HG03066 (cell line): Measurements from ENCODE around the gene ATRX.
"Not testable (repeated sequence)": the region's sequence is repeated elsewhere in the genome, so short reads cannot be mapped to it uniquely, and the experiment has no call there.

Experiments used
- ATAC-seq: cut with Tn5 transposase; IDR thresholded peaks from one replicate; pipeline ENCODE4 v1.9.1; 2021; ENCODE audit warnings: low read depth; ENCODE audit not compliant: unreplicated experiment

ATRX gene

DNA sequence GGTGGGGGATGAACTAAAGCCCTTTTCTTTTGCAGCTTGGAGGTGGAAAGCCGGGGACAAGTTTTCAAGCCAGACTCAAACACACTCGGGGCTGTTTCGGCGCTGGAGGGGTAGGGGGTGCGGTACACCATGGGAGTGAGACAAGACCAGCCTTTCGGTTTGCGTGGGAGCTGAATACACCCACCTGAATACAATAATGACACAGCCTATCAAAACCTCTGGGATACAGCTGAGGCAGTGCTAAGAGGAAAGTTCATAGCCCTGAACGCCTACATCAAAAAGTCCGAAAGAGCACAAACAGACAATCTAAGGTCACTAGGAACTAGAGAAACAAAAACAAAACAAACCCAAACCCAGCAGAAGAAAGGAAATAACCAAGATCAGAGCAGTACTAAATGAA lies 163.3 kb downstream of the ATRX start:
- no peak for ATAC-seq

DNA sequence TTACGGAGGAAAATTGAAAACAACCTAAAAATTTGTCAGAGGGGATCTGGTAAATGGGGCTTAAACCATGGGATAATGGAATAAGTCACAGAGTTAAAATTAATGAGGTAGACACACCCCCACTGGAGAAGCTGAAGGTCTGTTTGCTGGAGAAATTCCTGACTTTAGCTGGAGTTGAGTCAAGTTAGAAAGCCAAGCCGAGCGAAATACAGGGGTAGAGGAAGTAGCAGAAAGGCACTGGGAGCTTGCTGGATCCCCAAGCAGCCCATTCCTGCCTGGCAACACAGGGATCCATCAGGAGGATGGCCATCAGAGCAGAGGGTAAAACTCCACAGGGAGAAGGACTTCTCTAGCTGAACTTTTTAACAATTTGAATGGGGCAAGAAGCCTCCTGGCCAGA lies 163.8 kb downstream of the ATRX start:
- no peak for ATAC-seq

DNA sequence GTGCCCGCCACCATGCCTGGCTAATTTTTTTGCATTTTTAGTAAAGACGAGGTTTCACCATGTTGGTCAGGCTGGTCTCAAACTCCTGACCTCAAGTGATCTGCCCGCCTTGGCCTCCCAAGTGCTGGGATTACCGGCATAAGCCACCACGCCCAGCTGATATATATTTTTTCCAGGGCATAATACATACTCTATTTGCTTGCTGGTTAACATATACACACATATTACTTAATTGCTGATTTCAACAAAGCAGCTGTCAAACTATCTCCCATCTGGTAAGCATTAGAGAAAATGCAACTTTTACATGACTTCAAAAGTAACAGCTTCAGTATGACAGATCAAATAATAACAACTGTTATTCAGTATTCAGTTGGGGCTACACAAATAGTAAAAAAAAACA lies 164.6 kb downstream of the ATRX start:
- ATAC-seq: not testable (repeated sequence)

DNA sequence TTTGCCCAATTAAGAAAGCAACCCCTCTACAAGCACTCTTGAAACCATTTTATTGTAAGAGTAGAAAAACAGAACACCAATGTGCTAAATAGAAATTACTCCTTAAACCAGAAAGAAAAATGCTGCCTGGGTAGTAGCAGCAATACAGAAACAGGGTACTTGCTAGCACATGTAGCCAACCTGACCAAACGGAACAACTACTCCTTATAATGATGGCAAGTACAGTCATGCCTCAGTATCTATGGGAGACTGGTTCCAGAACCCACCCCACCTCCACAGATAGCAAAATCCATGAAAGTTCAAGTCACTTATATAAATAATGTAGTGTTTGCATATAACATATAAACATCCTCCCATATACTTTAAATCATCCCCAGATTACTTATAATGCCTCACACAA lies 168.8 kb downstream of the ATRX start:
- ATAC-seq: no peak

DNA sequence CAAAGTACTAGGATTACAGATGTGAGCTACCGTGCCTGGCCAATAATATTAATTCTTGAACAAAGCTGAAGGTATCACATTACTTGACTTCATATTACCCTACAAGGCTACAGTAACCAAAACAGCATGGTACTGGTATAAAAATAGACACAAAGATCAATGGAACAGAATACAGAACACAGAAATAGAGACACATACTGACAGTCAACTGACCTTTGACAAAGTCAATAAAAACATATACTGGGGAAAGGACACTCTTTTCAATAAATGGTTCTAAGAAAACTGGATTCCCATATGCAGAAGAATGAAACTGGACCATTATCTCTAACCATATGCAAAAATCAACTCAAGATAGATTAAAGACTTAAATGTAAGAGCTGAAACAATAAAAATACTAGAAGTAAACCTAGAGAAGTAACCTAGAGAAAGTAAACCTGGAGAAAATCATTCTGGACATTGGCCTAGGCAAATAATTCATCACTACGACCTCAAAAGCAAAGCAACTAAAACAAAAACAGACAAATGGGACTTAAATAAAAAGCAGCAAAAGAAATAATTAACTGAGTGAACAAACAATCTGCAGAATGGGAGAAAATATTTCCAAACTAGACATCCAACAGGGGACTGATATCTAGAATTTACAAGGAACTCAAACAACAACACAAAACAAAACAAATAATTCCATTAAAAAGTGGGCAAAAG lies 182.2 kb downstream of the ATRX start:
- ATAC-seq: no peak

DNA sequence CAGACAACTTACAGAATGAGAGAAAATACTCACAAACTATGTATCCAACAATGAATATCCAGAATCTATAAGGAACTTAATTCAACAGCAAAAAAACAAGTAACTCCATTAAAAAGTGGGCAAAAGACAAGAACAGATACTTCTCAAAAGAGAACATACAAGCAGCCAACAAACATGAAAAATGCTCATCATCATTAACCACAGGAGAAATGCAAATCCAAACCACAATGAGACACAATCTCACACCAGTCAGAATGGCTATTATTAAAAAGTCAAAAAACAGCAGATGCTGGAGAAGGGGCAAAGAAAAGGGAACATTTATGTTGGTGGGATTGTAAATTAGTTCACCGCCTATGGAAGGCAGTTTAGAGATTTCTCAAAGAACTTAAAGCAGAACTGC lies 188.5 kb downstream of the ATRX start:
- ATAC-seq: no peak

DNA sequence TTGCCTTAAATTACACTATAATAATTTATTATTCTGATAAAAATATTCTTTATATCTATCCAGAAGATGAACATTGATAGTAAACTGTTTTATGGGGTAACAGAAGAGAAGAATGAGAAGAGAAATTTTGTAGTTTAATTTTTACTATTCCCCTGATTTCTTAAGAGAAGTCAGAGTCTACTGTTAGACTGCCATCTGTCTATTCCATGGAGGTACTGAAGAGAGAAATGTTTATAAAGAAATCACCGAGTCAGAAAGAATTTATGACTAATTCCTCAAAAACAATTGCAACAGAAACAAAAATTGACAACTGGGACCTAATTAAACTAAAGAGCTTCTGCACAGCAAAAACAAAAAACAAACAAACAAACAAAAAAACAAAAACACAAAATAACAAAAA lies 188.9 kb downstream of the ATRX start:
- no peak for ATAC-seq

DNA sequence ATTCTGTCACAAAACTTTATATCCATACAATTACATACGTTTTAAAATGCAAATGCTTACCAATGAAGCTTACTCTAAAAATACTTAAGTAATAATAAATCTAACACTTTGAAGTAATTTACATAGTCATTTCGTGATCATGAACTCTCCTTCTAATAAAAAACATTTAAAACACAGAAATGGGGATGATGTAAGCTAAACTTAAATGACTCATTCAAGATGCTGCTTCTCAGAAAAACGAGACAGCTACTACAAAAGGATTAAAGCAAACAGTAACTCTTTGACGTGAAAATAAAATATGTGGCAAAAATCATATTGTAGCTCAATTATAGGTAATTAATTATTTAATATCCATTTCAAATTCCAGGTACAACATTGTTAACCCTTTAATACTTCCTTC lies 190.2 kb downstream of the ATRX start:
- ATAC-seq: no peak

DNA sequence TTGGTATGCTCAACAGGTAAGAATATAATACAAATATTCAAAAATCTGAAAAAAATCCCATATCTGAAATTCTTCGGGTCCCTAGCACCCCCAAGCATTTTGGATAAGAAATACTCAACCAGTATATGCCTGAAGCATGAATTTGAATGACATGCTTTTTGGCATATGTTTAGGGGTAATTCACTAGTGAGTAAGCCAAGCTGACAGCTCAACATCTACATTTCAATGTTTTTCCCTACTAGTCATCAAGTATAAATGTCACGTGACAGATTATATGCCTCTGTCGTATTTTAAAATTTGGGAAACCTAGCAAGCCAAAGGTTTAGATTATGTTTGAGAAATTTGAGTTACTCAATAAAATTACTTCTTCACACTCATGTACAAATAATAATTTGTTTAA lies 213.7 kb downstream of the ATRX start:
- no peak for ATAC-seq

DNA sequence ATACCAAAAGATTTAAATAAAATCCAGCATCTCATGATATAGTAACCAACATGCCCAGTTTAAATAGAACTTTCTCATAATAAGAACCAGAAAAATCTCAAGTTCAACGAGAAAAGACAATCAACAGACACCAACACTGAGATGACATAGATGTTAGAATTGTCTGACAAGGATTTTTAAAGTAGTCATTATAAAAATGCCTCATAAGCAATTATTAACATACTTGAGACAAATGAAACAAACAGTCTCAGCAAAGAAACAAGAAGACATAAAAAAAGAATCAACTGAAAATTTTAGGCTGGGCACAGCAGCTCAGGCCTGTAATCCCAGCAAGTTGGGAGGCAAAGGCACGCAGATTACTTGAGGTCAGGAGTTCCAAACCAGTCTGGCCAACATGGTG lies 220.7 kb downstream of the ATRX start:
- no peak for ATAC-seq

DNA sequence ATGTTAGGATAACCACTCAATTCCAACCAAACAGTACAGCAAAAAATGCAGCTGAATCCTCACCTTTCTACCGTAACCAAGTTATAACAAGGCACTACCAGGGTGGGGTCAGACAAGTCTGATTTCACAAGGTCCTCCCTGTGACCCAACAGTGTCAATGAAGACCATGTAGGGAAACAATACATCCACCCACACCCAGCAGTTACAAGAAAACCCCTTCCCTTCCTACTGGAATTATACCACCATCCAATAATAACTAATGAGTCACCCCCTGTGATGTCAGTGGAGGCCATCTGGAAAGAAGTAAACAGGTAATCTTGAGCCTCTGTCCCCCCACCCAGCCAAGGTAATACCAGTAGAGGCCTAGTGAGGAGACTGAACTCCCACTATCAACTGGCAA lies 221.2 kb downstream of the ATRX start:
- ATAC-seq: no peak

DNA sequence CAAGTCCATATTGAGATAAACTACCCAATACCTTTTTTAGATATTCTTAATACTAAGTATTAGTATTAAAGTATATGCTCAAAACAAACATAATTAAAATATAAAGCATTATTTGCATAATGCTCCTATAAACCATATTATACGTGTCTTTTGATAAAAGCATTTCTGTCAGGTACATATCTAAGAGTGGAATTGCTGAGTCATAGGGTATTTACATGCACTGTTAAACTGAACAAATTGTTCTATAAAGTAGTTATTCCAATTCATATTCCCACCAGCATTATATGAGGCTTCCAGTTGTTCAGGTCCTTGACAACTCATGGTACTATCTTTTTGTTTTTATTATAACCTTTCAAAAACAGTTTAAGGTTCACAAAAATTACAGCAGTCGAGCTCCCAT lies 224.6 kb downstream of the ATRX start:
- no peak for ATAC-seq

DNA sequence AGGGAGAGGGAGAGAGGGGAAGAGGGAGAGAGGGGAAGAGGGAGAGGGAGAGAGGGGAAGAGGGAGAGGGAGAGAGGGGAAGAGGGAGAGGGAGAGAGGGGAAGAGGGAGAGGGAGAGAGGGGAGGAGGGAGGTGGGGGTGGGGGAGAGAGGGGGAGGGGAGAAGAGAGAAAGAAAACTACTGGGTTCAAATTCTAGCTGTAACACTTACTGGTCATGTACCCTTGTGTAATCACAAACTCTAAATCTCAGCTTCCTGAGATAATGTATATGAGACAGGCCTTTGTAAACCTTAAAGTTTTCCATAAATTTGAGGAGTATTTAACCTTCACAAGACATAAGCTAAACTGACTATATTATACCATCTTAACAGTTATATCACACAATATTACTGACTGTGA lies 229.7 kb downstream of the ATRX start:
- ATAC-seq: no peak

DNA sequence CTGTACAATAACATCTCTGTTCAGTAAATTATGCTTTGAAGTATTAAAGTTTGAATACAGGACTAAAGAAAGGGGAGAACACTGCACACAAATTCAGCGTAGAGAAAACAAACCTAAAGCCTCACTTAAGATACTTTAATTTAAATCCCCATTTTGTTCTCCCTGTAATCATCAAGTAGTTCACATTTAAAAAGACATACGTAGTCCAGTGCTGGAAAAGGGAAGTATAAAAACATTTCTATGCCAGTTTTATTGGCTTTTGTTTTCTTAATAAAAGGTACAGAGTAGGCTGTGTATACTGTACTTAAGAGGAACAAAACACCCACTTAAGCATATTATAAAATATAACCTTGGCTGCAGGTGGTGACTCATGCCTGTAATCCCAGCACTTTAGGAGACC lies 237.3 kb downstream of the ATRX start:
- no peak for ATAC-seq

DNA sequence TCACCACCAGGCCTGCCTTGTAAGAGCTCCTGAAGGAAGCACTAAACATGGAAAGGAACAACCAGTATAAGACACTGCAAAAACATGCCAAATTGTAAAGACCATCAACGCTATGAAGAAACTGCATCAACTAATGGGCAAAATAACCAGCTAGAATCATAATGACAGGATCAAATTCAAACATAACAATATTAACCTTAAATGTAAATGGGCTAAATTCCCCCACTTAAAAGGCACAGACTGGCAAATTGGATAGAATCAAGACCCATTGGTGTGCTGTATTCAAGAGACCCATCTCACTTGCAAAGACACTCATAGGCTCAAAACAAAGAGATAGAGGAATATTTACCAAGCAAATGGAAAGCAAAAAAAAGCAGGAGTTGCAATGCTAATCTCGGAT lies 246.2 kb downstream of the ATRX start:
- ATAC-seq: not testable (repeated sequence)

DNA sequence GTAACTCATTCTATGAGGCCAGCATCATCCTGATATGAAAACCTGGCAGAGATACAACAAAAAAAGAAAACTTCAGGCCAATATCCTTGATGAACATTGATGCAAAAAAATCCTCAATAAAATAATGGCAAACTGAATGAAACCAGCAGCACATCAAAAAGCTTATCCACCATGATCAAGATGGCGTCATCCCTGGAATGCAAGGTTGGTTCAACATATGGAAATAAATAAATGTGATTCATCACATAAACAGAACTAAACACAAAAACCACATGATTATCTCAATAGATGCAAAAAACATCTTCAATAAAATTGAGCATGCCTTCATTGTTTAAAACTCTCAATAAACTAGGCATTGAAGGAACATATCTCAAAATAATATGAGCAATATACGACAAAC lies 254.8 kb downstream of the ATRX start:
- not testable (repeated sequence) for ATAC-seq

DNA sequence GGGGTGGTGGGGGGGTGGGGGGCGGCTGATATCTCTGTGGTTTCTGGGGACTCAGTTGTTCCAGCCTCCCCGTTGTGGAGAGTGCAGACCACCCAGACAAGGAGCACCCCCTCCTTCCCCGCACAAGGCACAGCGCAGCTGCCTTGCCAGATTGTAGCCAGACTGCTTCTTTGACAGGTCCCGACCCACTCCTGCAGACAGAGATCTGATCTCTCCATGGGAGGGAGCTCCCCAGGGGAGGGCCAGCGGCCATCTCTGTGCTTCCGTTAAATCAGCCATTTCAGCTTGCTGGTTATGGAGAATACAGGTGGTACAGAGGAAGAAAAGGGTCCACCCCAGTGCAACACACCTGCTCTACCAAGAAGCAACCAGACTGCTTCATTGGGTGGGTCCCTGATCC lies 258.0 kb downstream of the ATRX start:
- ATAC-seq: no peak

DNA sequence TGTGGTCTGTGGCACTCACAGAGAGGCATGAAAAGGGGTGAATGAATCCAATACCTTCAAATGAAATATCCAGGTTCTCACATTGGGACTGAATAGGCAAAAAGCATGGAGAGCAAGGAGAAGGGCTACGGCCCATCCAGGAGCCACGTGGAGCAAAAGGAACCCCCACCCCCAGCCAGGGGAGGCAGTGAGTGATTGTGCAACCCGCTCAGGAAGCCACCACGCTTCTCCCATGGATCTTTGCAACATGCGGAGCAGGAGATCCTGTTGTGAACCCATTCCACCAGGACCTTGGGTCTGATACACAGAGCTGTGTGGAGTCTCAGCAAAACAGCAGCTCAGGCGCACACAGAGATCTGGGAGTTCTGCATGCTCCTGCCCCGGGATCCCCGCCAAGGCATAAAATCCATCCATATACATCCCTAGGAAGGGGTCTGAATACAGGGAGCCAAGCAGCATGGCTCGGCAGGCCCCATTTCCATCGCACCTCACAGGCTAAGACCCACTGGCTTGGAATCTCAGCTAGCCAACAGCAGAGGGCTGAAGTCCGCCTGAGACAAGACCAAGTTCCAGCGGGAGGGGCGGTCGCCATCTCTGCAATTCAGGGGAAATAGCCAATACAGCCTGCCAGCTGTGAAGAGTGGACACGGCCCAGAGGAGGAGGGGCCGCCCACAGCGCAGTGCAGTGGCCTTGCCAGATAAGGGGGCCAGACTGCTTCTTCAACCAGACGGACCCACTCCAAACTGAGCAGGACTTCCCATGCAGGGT lies 258.6 kb downstream of the ATRX start:
- ATAC-seq: no peak

DNA sequence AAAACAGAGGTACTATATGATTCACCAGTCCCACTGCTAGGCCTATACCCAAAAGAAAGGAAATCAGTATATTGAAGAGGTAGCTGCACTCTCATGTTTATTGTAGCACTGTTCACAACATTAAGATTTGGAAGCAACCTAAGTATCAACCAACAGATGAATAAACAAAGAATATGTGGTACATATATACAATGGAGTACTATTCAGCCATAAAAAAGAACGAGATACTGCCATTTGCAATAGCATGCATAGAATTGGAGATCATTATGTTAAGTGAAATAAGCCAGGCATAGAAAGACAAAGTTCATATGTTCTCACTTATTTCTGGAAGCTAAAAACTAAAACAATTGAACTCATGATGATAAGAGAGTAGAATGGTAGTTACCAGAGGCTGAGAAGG lies 266.3 kb downstream of the ATRX start:
- ATAC-seq: no peak

DNA sequence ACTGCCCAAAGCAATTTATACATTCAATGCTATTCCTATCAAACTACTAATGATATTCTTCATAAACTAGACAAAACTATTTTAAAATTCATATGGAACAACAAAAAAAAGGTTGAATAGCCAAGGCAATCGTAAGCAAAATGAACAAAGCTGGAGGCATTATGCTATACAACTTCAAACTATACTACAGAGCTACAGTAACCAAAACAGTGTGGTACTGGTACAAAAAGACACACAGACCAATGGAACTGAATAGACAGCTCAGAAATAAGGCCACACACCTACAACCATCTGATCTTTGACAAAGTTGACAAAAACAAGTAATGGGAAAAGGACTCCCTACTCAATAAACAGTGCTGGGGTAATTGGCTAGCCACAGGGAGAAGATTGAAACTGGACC lies 271.8 kb downstream of the ATRX start:
- no peak for ATAC-seq

DNA sequence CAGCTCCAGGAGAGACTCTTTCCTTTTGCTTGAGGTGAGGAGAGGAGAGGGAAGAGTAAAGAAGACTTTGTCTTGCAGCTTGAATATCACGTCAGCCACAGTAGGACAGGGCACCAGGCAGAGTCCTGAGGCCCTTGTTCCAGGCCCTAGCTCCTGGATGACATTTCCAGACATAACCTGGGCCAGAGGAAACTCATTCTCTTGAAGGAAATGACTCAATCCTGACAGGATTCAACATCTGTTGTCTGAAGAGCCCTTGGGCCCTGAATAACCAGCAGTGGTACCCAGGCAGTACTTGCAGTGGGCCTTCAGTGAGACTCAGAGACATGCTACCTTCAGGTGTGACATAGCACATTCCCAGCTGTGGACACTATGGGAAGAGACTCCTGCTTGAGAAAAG lies 276.0 kb downstream of the ATRX start:
- ATAC-seq: no peak

DNA sequence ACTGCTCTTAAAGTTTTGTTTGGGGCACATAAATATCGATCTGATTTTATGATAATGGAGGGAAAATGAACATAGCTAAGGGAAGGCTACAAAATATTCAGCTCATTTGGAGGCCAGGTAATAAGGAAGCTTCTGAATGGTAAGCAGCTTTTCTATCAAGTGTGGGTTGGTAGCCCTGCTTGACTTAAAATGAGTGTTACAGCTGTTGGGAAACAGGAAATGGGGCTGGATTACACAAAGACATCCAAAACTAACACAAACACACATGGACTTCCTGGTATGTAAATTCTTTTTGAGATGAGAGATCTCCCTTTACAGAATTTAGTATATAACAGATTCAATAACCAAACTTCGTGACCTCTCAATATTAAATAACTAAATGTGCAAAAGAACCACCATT lies 280.8 kb downstream of the ATRX start:
- ATAC-seq: no peak
